Neural progenitor cell (in vitro differentiated cells): Measurements from ENCODE around the gene HKDC1.

ENCODE experiments used
- EZH2 ChIP-seq: fragments of 200-600 bp; sonication (generic); IDR thresholded peaks from 2 replicates; pipeline ENCODE4 v1.6.1; 2017; ENCODE audit warnings: antibody characterized with exemption, mild to moderate bottlenecking, moderate library complexity
- EZH2phosphoT487 ChIP-seq: fragments of 200-600 bp; sonication (generic); IDR thresholded peaks from 2 replicates; pipeline ENCODE4 v1.6.1; 2017; ENCODE audit warnings: antibody characterized with exemption
- TF ChIP-seq, protein P1 (sequence below): fragments of 200-600 bp; sonication (generic); IDR thresholded peaks from 2 replicates; pipeline ENCODE4 v1.5.1; 2017; ENCODE audit warnings: antibody characterized with exemption, mild to moderate bottlenecking

GRCh38 chr10:69239136-69239535 lies 19.0 kb downstream of the HKDC1 start:
- TF ChIP-seq, protein P1, sequence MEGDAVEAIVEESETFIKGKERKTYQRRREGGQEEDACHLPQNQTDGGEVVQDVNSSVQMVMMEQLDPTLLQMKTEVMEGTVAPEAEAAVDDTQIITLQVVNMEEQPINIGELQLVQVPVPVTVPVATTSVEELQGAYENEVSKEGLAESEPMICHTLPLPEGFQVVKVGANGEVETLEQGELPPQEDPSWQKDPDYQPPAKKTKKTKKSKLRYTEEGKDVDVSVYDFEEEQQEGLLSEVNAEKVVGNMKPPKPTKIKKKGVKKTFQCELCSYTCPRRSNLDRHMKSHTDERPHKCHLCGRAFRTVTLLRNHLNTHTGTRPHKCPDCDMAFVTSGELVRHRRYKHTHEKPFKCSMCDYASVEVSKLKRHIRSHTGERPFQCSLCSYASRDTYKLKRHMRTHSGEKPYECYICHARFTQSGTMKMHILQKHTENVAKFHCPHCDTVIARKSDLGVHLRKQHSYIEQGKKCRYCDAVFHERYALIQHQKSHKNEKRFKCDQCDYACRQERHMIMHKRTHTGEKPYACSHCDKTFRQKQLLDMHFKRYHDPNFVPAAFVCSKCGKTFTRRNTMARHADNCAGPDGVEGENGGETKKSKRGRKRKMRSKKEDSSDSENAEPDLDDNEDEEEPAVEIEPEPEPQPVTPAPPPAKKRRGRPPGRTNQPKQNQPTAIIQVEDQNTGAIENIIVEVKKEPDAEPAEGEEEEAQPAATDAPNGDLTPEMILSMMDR, result no peak
- no peak for TF ChIP-seq EZH2
- no peak for TF ChIP-seq EZH2phosphoT487
